SKM-1 treated with dmso at 0.1 percent for 144 hours (cell line): ENCODE results near the gene TINAGL1.

Experiments
- DNase-seq: peaks from one replicate; lab custom pipeline; 2025; ENCODE audit not compliant: unreplicated experiment; lab: John Stamatoyannopoulos, UW

The TINAGL1 gene

DNA sequence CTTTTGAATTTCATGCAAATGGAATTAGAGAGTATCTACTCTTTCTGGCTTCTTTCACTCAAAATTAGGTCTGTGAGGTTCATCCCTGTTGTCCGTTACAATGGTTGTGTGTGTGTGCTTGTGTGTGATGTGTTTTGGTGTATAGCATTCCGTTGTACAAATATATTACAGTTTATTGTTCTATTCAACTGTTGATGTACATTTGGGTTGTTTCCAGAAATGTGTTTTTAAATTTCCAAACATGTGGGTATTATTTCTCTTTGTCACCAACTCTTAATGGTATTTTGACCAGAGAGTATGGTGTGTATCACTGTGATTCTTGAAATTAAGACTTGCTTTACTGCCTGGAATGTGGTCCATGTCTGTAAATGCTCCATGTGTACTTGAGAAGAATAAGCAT lies 24.3 kb downstream of the TINAGL1 start:
- DNase-seq = no peak

DNA sequence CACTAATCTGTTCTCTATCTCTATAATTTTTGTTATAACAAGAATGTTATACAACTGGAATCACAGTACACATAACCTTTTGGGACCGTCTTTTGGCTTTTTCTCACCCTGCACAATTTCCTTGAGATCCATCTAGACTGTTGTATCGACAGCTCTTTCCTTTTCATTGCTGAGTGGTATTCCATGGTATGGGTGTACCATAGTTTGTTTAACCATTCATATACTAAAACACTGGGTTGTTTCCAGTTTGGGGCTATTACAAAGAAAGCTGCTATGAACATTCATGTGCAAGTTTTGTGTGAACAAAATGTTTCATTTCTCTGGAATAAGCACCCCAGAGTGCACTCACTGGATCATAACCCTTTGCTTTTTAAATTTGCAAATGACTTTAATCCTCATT lies 25.8 kb downstream of the TINAGL1 start:
- DNase-seq = no peak

GRCh38 chr1:31605908-31606427 lies 29.7 kb downstream of the TINAGL1 start:
- peak; percentile 42 for DNase-seq

- DNase-seq = no peak
Observed at GRCh38 chr1:31607360-31607759, 31.0 kb downstream of the TINAGL1 start.

DNA sequence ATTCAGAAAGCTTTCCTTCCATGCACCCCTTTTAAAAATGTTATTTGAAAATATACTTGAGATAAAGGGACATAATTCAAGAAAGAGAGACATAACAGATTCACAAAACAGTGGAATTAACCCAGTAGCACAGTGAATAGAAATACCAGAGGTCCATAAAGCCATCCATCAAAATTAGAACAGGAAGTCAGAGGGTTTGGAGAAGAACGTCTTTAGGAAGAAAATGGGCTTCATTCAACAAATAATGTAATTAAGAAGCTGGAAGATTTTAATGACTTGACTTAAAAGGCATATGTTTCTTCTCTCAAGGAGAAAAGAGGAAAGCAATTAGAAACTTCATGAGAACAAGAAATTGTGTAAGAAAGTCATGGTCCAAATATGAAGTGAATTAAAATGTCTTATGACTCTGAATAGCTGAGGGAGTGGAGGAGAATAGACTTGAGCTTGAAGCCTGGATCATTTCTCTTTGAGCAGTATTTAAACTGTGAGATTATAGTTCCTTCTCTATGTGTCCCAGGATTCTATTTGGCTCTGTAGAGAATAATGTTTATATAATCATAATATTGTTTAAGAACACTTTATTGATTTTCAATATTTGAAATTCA lies 33.3 kb downstream of the TINAGL1 start:
- no peak for DNase-seq

DNA sequence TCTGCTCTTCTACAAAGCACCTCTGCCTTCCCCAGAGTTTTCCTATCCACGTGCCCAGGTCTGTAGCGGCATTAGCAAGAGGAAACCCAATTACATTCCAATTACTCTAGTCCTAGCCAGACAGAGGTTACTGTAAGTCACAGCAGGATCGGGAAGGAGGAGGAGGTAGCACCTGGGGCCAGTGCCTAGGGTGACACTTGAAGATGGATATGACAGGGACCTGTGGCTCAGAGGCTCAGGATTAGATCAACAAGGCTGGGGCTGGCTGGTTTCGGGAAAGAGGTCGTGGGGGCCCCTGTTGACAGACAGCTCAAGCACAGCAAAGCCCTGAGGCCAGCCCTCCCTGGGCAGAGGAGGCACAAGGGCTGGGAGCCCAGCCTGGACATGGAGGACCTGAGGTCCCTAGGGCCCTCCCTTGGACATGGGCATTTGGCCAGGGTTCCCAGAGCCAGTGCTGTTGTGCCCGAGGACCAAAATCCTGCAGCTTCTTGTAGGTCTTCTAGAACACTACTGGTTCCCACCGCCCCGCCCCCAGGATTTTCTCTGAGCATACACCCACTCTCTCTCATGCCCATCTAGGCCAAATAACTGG lies 38.2 kb downstream of the TINAGL1 start:
- no peak for DNase-seq

DNA sequence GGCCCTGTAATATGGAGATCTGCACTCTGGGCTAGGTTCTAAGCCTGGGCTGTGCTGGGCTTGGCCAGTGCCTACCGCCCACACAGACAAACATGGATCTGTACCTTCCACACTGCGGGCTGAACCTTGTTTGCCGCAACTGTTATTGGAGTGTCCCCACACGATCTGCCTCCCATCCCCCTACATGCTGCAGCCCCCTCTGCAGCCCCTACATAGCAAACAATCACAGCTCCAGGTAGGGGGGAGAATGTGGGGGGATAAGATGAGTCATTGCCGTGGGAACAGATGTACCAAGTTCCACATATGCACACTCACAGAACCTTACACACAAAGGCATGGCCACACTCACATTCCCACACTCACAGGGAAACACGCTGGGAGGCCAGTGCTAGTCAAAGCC lies 39.1 kb downstream of the TINAGL1 start:
- DNase-seq = no peak

DNA sequence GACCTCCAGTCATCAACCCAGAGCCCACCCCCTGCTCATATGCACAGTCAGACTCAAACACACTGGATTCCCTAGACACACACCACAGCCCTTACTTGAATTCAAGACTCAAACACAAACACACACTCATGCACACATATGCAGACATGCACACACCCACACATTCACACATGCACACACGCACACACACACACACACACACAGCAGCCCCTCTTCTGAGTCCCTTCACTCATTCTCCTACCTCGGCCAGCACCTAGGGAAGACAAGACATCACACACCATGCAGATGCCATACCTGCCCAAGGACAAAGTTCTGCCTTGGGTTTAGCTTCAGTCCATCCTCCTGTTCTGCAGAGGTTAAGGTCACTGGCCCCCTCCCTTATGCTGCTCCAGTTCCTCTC lies 39.6 kb downstream of the TINAGL1 start:
- no peak for DNase-seq

DNA sequence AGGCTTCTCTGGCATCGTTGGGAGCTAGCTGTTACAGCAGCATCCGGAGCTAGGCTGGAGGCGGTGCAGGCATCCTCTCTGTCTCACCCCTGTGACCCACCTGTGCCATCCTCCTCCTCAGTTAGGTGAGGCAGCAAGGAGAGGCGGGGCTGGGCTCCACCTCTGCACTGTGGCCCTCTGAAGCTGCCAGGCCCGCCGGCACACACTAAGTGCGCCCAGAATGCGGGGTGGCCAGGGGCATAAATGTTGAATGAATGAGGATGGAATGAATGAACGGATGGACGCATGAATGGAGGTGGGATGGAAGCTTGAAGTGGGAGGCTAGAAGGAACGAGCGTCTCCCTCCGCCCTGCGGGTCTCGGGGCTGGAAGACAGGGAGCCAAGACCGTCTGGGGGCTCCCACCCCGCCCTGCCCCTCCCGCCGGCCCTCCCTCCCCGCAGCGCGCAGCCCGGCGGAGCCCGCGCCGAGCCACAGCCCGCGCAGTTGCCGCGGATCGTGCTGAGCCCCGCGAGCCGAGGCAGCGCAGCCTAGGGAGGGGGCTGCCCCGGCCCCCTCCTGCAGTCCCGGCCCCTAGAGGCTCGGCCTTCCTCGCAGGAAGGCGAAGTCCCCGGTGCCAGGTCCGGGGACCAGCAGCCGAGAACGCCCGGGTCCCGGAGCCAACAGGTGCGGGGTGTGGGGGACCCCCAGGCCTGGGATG lies 41.1 kb downstream of the TINAGL1 start, which contains the start of gene HCRTR1:
Gene HCRTR1 (plus strand): TSS at position 472 of the 698 bp plus-strand sequence. CDS start 1,504 bp downstream, outside the sequence.
- DNase-seq = no peak

- DNase-seq = no peak
Observed at GRCh38 chr1:31617916-31618746, 41.8 kb downstream of the TINAGL1 start.

GRCh38 chr1:31618916-31619846 lies 42.9 kb downstream of the TINAGL1 start:
- DNase-seq = no peak

GRCh38 chr1:31620631-31621497 lies 44.5 kb downstream of the TINAGL1 start:
- DNase-seq = no peak

DNA sequence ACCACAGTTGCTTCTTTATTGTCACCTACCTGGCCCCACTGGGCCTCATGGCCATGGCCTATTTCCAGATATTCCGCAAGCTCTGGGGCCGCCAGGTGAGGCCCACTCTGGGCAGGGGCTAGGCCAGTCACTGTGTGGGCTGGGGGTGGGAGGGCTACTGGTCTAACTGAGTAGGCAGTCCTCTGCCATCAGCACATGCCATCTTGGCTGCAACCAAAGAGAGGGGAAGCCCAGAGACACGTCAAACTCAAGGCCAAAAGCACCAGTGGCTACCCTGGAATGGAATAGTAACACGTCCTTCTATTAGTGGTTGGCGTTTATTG lies 45.1 kb downstream of the TINAGL1 start:
- no peak for DNase-seq

DNA sequence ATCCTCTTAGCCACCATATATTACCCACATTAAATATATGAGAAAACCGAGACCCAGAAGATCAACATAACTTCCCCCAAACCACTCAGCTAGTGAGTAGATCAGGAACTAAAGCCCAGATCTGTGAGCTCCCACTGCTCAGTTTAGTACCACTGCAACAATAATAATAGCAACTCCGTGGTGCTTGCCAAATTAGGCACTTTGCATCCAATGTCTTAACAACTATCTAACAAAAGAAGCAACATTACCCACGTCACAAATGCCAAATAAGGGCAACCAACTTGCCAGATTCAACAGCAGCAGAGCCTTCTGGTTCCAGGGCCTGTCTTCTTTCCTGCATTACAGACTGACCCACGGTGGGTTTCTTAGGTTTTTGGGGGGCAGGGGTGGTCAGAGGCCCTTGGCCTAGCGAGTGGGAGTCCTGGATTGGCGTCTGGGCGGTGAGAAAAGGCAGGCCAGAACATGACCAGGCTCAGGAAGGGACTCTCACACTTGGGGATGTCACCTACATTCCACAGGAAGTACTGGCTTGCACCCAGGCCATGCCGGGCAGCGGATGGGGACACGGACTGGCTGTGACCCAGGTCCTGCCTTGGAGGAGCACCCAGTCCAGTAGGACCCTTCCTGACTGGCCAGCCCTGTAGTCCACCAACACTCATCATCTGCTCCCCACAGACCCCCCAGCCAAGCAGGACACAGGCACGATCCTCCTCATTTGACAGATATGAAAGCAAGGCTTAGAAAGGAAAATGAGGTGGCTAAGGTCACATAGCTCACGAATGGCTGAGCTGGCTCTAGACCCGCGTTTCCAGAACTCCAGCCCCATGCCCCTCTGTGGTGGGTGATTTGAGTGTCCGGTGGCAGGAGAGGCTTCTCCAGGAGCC lies 45.8 kb downstream of the TINAGL1 start:
- no peak for DNase-seq

DNA sequence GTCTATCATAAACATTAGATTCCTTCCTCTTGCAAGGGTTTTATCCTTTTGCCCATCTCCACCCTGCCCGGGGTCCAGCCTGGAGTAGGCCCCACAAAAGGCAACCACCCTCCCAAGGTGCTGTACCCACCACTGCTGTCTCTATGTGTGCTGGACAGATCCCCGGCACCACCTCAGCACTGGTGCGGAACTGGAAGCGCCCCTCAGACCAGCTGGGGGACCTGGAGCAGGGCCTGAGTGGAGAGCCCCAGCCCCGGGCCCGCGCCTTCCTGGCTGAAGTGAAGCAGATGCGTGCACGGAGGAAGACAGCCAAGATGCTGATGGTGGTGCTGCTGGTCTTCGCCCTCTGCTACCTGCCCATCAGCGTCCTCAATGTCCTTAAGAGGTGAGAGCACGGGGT lies 47.0 kb downstream of the TINAGL1 start:
- DNase-seq = no peak

GRCh38 chr1:31624309-31624708 lies 48.0 kb downstream of the TINAGL1 start:
- no peak for DNase-seq

GRCh38 chr1:31624731-31625514 lies 48.6 kb downstream of the TINAGL1 start:
- DNase-seq = no peak
